SU-DHL-6 (cell line): ENCODE data around the gene IGFL4.

ENCODE experiments used
- H2AFZ ChIP-seq: fragments of 200-600 bp; sonication (generic); 2 replicates; pipeline ENCODE4 v1.6.1; 2014; ENCODE audit warnings: low read depth, mild to moderate bottlenecking, moderate library complexity, mixed read lengths, antibody characterized with exemption, low read length; ENCODE audit not compliant: severe bottlenecking
- H3F3A ChIP-seq: fragments of 200-600 bp; shearing (Covaris generic); 2 replicates; pipeline ENCODE4 v1.6.0; 2016; ENCODE audit warnings: antibody characterized with exemption, mild to moderate bottlenecking; ENCODE audit not compliant: insufficient read depth
- H3K27ac ChIP-seq: fragments of 200-600 bp; sonication (generic); 2 replicates; pipeline ENCODE4 v1.5.1; 2016; ENCODE audit warnings: low read depth, mild to moderate bottlenecking, low read length, moderate library complexity, mixed read lengths
- H3K27me3 ChIP-seq: fragments of 200-600 bp; sonication (generic), shearing (Covaris generic); 2 replicates; pipeline ENCODE4 v1.6.0; 2014; ENCODE audit warnings: mild to moderate bottlenecking, low read length
- H3K36me3 ChIP-seq: fragments of 200-600 bp; sonication (generic); 2 replicates; pipeline ENCODE4 v1.6.1; 2014; ENCODE audit warnings: mild to moderate bottlenecking, low read length, mixed read lengths
- H3K4me2 ChIP-seq: fragments of 300-600, 200-600 bp; shearing (Covaris generic), sonication (generic); 2 replicates; pipeline ENCODE4 v1.6.0; 2014; ENCODE audit warnings: low read length, low read depth, mild to moderate bottlenecking; ENCODE audit not compliant: poor library complexity, severe bottlenecking
- H3K4me3 ChIP-seq: fragments of 200-600 bp; sonication (generic); 2 replicates; pipeline ENCODE4 v1.5.1; 2014; ENCODE audit warnings: antibody characterized with exemption, low read length, mild to moderate bottlenecking, mixed read lengths; ENCODE audit not compliant: insufficient read depth, poor library complexity, severe bottlenecking
- H3K79me2 ChIP-seq: fragments of 200-600 bp; sonication (generic); 2 replicates; pipeline ENCODE4 v1.6.1; 2014; ENCODE audit warnings: mild to moderate bottlenecking, low read length, moderate library complexity; ENCODE audit not compliant: insufficient read depth
- H3K9ac ChIP-seq: fragments of 200-600 bp; sonication (generic); 2 replicates; pipeline ENCODE4 v1.7.0; 2014; ENCODE audit warnings: mild to moderate bottlenecking, low read length
- H3K9me2 ChIP-seq: fragments of 200-600 bp; sonication (generic); replicated peaks from 2 replicates; pipeline ENCODE4 v1.6.1; 2014; ENCODE audit warnings: low read length; ENCODE audit not compliant: insufficient read depth
- H3K9me3 ChIP-seq: fragments of 200-600 bp; sonication (generic); 2 replicates; pipeline ENCODE4 v1.6.1; 2014; ENCODE audit warnings: low read length, mixed read lengths; ENCODE audit not compliant: insufficient read depth
- H4K20me1 ChIP-seq: fragments of 200-600 bp; sonication (generic); 2 replicates; pipeline ENCODE4 v1.6.1; 2014; ENCODE audit warnings: low read depth, mild to moderate bottlenecking, antibody characterized with exemption, low read length, moderate library complexity, mixed read lengths
- EZH2phosphoT487 ChIP-seq: fragments of 200-600 bp; sonication (generic), shearing (Covaris generic); conservative IDR thresholded peaks from 2 replicates; pipeline ENCODE4 v1.6.1; 2018; ENCODE audit warnings: mild to moderate bottlenecking, antibody characterized with exemption, low read length, moderate library complexity, mixed read lengths
- TF ChIP-seq, protein P1 (sequence below): fragments of 200-600 bp; sonication (generic); IDR thresholded peaks from one replicate; pipeline ENCODE4 v1.5.1; 2017; ENCODE audit warnings: antibody characterized with exemption, mild to moderate bottlenecking, low read length, moderate library complexity; ENCODE audit not compliant: insufficient read depth, poor library complexity, severe bottlenecking

Gene IGFL4

DNA sequence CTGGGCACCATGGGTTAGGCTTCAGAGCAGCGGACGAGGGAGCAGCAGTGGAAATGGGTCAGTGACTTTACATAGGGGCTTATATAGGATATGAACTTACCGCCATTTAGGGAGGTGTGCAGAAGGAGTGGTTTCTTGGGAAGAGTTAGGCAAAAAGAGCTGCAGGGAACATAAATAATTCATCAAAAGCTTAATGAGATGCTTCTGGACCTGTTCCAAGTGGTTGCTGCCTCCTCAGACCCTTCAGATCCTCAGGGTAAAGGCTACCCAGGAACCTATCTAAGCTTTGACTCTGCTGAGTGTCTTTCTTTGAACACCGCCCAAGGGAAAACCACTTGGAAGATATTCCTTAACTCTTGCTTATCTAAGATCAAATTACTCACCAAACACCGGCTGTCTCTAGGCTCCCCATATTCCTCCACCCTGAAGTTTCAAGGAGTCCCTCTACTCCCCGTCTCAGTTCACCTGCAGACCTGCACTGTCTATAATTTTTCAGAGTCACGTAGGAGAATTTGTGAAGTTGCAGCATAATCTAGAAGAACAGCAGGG, at the start of gene IGFL4:
IGFL4 (minus strand) TSS at position 51 of the 549 bp plus-strand sequence; CDS start at position 11, 40 bp downstream.
- H3K27ac ChIP-seq, result no peak within 1 kb of the TSS

DNA sequence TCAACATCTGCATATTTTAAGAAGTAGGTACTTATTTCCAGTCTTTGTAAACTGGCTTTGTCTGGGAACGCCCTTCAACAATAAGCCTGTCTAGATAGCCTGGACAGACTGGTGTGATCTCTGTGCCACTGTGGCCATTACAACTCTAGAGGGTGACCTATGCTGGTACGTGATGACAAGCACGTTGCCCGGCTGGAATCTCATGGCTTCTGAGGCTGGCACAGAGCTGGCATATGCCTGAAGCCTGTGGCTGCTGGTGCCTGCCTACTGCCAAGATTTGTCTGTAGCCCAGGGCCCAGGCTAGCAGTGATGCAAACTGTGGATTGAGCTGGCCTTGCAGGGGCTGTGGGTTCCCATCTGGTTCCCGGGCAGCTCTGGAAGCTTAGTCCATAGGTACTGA, 49.6 kb upstream of the IGFL4 start:
- H3K36me3 ChIP-seq, result no peaks in the 10 kb centered on the region
- TF ChIP-seq, protein P1, sequence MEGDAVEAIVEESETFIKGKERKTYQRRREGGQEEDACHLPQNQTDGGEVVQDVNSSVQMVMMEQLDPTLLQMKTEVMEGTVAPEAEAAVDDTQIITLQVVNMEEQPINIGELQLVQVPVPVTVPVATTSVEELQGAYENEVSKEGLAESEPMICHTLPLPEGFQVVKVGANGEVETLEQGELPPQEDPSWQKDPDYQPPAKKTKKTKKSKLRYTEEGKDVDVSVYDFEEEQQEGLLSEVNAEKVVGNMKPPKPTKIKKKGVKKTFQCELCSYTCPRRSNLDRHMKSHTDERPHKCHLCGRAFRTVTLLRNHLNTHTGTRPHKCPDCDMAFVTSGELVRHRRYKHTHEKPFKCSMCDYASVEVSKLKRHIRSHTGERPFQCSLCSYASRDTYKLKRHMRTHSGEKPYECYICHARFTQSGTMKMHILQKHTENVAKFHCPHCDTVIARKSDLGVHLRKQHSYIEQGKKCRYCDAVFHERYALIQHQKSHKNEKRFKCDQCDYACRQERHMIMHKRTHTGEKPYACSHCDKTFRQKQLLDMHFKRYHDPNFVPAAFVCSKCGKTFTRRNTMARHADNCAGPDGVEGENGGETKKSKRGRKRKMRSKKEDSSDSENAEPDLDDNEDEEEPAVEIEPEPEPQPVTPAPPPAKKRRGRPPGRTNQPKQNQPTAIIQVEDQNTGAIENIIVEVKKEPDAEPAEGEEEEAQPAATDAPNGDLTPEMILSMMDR, result no peak
- no peak for TF ChIP-seq EZH2phosphoT487
- H3K79me2 ChIP-seq, result no peaks in the 10 kb centered on the region
- no peaks in the 10 kb centered on the region for H3K9me2 ChIP-seq
- H3K9ac ChIP-seq, result no peak overlapping the region
- H3K9me3 ChIP-seq, result no peaks in the 10 kb centered on the region
- H2AFZ ChIP-seq, result no peak overlapping the region
- no peak overlapping the region for H3K4me3 ChIP-seq
- H3K27ac ChIP-seq, result no peak overlapping the region
- H4K20me1 ChIP-seq, result no peaks in the 10 kb centered on the region
- 0 out of 2 replicates have a peak, but pooled peaks cover 3% of the 10 kb centered on the region for H3K27me3 ChIP-seq
- no peak overlapping the region for H3K4me2 ChIP-seq
- no peaks in the 10 kb centered on the region for H3F3A ChIP-seq

More for the DNA sequence above, at the start of gene IGFL4:
- Histone ChIP-seq H3K4me3 (no peak within 1 kb of the TSS), H3K27me3 (no peaks in the 10 kb centered on the region), H3K9me3 (no peaks in the 10 kb centered on the region), H2AFZ (no peak within 1 kb of the TSS), H3K4me2 (no peak within 1 kb of the TSS), H3F3A (no peaks in the 10 kb centered on the region), H3K9ac (no peak within 1 kb of the TSS), H3K79me2 (no peaks in the 10 kb centered on the region), H4K20me1 (no peaks in the 10 kb centered on the region), H3K36me3 (no peaks in the 10 kb centered on the region), H3K9me2 (no peaks in the 10 kb centered on the region)
- TF ChIP-seq, protein P1, result no peak
- TF ChIP-seq EZH2phosphoT487, result no peak

DNA sequence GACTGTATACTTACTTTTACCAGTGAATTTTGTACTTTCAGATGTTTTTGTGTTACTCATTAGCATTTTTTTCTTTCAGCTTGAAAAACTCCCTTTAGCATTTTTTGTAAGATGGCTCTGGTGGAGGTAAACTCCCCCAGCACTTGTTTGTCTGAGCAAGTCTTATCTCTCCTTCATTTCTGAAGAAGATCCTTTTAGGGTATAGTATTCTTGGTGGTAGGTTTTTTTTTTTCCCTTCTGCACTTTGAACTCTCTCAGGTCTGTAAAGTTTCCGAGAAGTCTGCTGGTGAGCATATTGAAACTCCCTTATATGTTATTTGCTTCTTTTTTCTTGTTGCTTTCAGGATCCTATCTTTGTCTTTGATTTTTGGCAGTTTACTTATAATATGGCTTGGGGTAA, 48.6 kb upstream of the IGFL4 start:
- no peaks in the 10 kb centered on the region for H3K9me2 ChIP-seq
- no peaks in the 10 kb centered on the region for H3K79me2 ChIP-seq
- H3F3A ChIP-seq, result no peaks in the 10 kb centered on the region
- H3K27me3 ChIP-seq, result 0 out of 2 replicates have a peak, but pooled peaks cover 3% of the 10 kb centered on the region
- TF ChIP-seq EZH2phosphoT487, result no peak
- TF ChIP-seq, protein P1, result no peak
- H3K27ac ChIP-seq, result no peak overlapping the region
- no peak overlapping the region for H3K4me2 ChIP-seq
- H3K4me3 ChIP-seq, result no peak overlapping the region
- H2AFZ ChIP-seq, result no peak overlapping the region
- H3K9ac ChIP-seq, result no peak overlapping the region
- H4K20me1 ChIP-seq, result no peaks in the 10 kb centered on the region
- no peaks in the 10 kb centered on the region for H3K9me3 ChIP-seq
- no peaks in the 10 kb centered on the region for H3K36me3 ChIP-seq
